SK-N-SH (cell line): ENCODE results near the gene JPH3. TPM values are rescaled to one million over a fixed set of nuclear protein-coding genes. Genes with fewer than 3 reads are reported as not detected.

Experiments used
- CTCF ChIA-PET: fragments of 300-600, 350-600 bp; formaldehyde crosslinking; extraction: SDS; loops from one replicate; lab custom pipeline; 2021; lab: Yijun Ruan, JAX
- POLR2A ChIA-PET: fragments of 350-600 bp; sonication (Branson Sonifier 250); formaldehyde crosslinking; extraction: SDS; loops from one replicate; lab custom pipeline; 2020; ENCODE audit warnings: antibody characterized with exemption, inconsistent platforms; lab: Yijun Ruan, JAX
- DNase-seq: peaks from one replicate; pipeline ENCODE4 v3.0.0; 2012
- H2AFZ ChIP-seq: fragments of 200-600 bp; sonication (generic); 2 replicates; pipeline ENCODE4 v1.8.1; 2016; ENCODE audit warnings: antibody characterized with exemption, mild to moderate bottlenecking, low read depth
- H3F3A ChIP-seq: fragments of 200-600 bp; sonication (generic); replicated peaks from 2 replicates; pipeline ENCODE3; 2016; ENCODE audit warnings: antibody characterized with exemption, mild to moderate bottlenecking; ENCODE audit not compliant: insufficient read depth
- H3K27ac ChIP-seq, 2 experiments: fragments of 200-500 bp in 1 of 2; fragments of 200-600 bp in 1 of 2; sonication (Bioruptor generic) in 1 of 2; sonication (generic), shearing (Covaris generic) in 1 of 2; 2 replicates each; pipeline versions ENCODE4 v1.5.1 to v1.6.1; 2014 to 2016; ENCODE audit warnings: low read depth in 2 of 2, inconsistent platforms in 1 of 2, low read length in 1 of 2, mild to moderate bottlenecking in 1 of 2, mixed read lengths in 1 of 2
- H3K27me3 ChIP-seq: fragments of 200-600 bp; sonication (generic), shearing (Covaris generic); 2 replicates; pipeline ENCODE4 v1.6.1; 2016; ENCODE audit warnings: mixed run types; ENCODE audit not compliant: insufficient read depth
- H3K36me3 ChIP-seq, 2 experiments: fragments of 200-500 bp in 1 of 2; fragments of 200-600 bp in 1 of 2; sonication (Bioruptor generic) in 1 of 2; sonication (generic) in 1 of 2; replicated peaks in 1 of 2; 2 replicates each; pipeline versions ENCODE3 to v1.5.1; 2014 to 2016; ENCODE audit warnings: low read length in 1 of 2, mild to moderate bottlenecking in 1 of 2; ENCODE audit not compliant: insufficient read depth in 2 of 2, control insufficient read depth in 1 of 2
- H3K4me1 ChIP-seq, 2 experiments: fragments of 200-500 bp in 1 of 2; fragments of 200-600 bp in 1 of 2; sonication (Bioruptor generic) in 1 of 2; sonication (generic), shearing (Covaris generic) in 1 of 2; 2 replicates each; pipeline versions ENCODE4 v1.5.1 to v1.6.1; 2014 to 2016; ENCODE audit warnings: low read depth in 1 of 2, low read length in 1 of 2, mixed run types in 1 of 2; ENCODE audit not compliant: insufficient read depth in 2 of 2, control insufficient read depth in 1 of 2
- H3K4me2 ChIP-seq: fragments of 200-600 bp; sonication (generic), shearing (Covaris generic); 2 replicates; pipeline ENCODE4 v1.6.1; 2017; ENCODE audit warnings: mixed run types
- H3K4me3 ChIP-seq, 2 experiments: fragments of 200-500 bp in 1 of 2; fragments of 200-600 bp in 1 of 2; sonication (Bioruptor generic) in 1 of 2; sonication (generic), shearing (Covaris generic) in 1 of 2; 2 replicates each; pipeline versions ENCODE4 v1.5.1 to v1.8.1; 2014 to 2016; ENCODE audit warnings: low read depth in 2 of 2, inconsistent platforms in 1 of 2, low read length in 1 of 2, mild to moderate bottlenecking in 1 of 2, mixed read lengths in 1 of 2, moderate library complexity in 1 of 2
- H3K79me2 ChIP-seq: fragments of 200-600 bp; sonication (generic); 2 replicates; pipeline ENCODE4 v1.8.1; 2017; ENCODE audit warnings: mild to moderate bottlenecking; ENCODE audit not compliant: insufficient read depth
- H3K9ac ChIP-seq: fragments of 200-600 bp; sonication (generic); 2 replicates; pipeline ENCODE4 v1.6.1; 2017; ENCODE audit warnings: mixed run types
- H3K9me2 ChIP-seq: fragments of 200-600 bp; sonication (generic); 2 replicates; pipeline ENCODE4 v1.6.1; 2017; ENCODE audit warnings: mixed run types
- H3K9me3 ChIP-seq: fragments of 200-600 bp; sonication (generic); 2 replicates; pipeline ENCODE4 v1.6.1; 2017; ENCODE audit warnings: mixed run types, mild to moderate bottlenecking, moderate library complexity
- H4K20me1 ChIP-seq: fragments of 200-600 bp; sonication (generic); 2 replicates; pipeline ENCODE4 v1.6.1; 2017; ENCODE audit warnings: mild to moderate bottlenecking, mixed run types; ENCODE audit not compliant: insufficient read depth
- CHD2 ChIP-seq: fragments of 150-350 bp; IDR thresholded peaks from 2 replicates; pipeline ENCODE4 v1.6.1; 2018; ENCODE audit warnings: low read length; ENCODE audit not compliant: partially characterized antibody
- EZH2phosphoT487 ChIP-seq: fragments of 200-600 bp; sonication (generic); IDR thresholded peaks from 2 replicates; pipeline ENCODE4 v1.6.1; 2017; ENCODE audit warnings: low read depth, mixed run types, mild to moderate bottlenecking, antibody characterized with exemption, moderate library complexity, borderline replicate concordance
- FOSL2 ChIP-seq: IDR thresholded peaks from 2 replicates; pipeline ENCODE4 v1.4.0; 2012; ENCODE audit warnings: low read depth, mild to moderate bottlenecking, moderate library complexity, borderline replicate concordance
- FOXJ3 ChIP-seq: sonication (generic); formaldehyde crosslinking; IDR thresholded peaks from 2 replicates; pipeline ENCODE4 v1.5.1; 2020; ENCODE audit warnings: mild to moderate bottlenecking, missing genetic modification reagents
- FOXM1 ChIP-seq: IDR thresholded peaks from 2 replicates; pipeline ENCODE4 v1.4.0; 2012; ENCODE audit warnings: low read depth, mild to moderate bottlenecking
- MEF2A ChIP-seq: IDR thresholded peaks from 2 replicates; pipeline ENCODE4 v1.4.0; 2012; ENCODE audit warnings: low read depth, borderline replicate concordance
- MXI1 ChIP-seq: IDR thresholded peaks from 2 replicates; pipeline ENCODE4 v1.6.1; 2012; ENCODE audit warnings: mild to moderate bottlenecking, low read depth, low read length, improper control_type of control experiment
- NFIC ChIP-seq: IDR thresholded peaks from 2 replicates; pipeline ENCODE4 v1.4.0; 2012; ENCODE audit warnings: borderline replicate concordance
- NRF1 ChIP-seq: IDR thresholded peaks from 2 replicates; pipeline ENCODE4 v1.6.1; 2012; ENCODE audit warnings: low read depth, mild to moderate bottlenecking, low read length
- POLR2AphosphoS5 ChIP-seq: IDR thresholded peaks from 2 replicates; pipeline ENCODE4 v1.6.1; 2012; ENCODE audit warnings: low read depth, low read length
- SIN3A ChIP-seq: IDR thresholded peaks from 2 replicates; pipeline ENCODE4 v1.6.1; 2012; ENCODE audit warnings: low read depth, mild to moderate bottlenecking, low read length, moderate library complexity, borderline replicate concordance
- TAF1 ChIP-seq: IDR thresholded peaks from 2 replicates; pipeline ENCODE4 v1.6.1; 2012; ENCODE audit warnings: low read depth, mild to moderate bottlenecking, low read length, moderate library complexity, borderline replicate concordance
- TCF12 ChIP-seq: IDR thresholded peaks from 2 replicates; pipeline ENCODE4 v1.4.0; 2012
- TEAD4 ChIP-seq: IDR thresholded peaks from 2 replicates; pipeline ENCODE4 v1.4.0; 2012; ENCODE audit warnings: mild to moderate bottlenecking, borderline replicate concordance; ENCODE audit not compliant: insufficient read depth
- YY1 ChIP-seq: IDR thresholded peaks from 2 replicates; pipeline ENCODE4 v1.4.0; 2012; ENCODE audit warnings: low read depth, mild to moderate bottlenecking
- WGBS: methylation state at CpG from one replicate; pipeline ENCODE4 v1.1.6; 2017; ENCODE audit warnings: low lambda C conversion rate; 5-methylcytosine and 5-hydroxymethylcytosine counted together
- polyA plus RNA-seq, 3 experiments: library from polyadenylated mRNA; depleted of rRNA; stranded (reverse); fragments of >200 nt; gene quantifications; 2 replicates each; pipeline ENCODE4 v1.2.3, GENCODE V29; 2012
- TF ChIP-seq, protein P1 (sequence below): IDR thresholded peaks from 2 replicates; pipeline ENCODE4 v1.4.0; 2012; ENCODE audit warnings: low read depth
- TF ChIP-seq, protein P2 (sequence below): IDR thresholded peaks from 2 replicates; pipeline ENCODE4; 2012
- TF ChIP-seq, protein P3 (sequence below): IDR thresholded peaks from 2 replicates; pipeline ENCODE4 v1.6.1; 2012; ENCODE audit warnings: mild to moderate bottlenecking, low read depth, low read length, moderate library complexity

Gene JPH3
- polyA plus RNA-seq, 1 of the 3 experiments (the other 2 are of a cell fraction), result 0.25 TPM

DNA sequence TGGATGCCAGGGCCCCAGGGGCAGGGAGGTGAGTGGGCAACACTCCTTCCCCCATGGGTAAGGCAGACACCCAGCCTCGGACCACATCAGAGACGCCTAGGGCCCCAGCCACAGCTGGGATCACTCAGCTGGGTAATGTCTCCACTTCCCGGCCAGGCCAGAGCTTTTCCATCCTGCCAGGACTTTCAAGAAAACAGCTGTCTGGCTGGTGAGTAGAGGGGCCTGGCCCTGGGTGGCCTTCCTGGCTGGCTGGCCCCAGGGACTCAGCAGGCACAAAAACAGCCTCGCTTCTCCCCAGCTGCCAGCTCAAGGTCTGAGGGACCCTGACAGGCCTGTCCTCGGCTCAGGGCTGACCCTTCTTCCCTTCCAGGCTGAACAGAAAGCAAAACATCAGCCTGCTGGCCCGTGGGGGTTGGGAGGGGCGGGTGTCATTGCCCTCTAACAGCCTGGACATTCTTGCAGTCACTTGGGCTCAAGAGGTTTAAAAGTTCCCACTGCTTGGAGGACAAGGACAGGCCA lies 45.3 kb upstream of the JPH3 start (continued):
- TF ChIP-seq TAF1 (no peak), TEAD4 (no peak), NRF1 (no peak), YY1 (no peak), POLR2AphosphoS5 (no peak), NFIC (no peak), CHD2 (peak; percentile 55)
- TF ChIP-seq, protein P1, sequence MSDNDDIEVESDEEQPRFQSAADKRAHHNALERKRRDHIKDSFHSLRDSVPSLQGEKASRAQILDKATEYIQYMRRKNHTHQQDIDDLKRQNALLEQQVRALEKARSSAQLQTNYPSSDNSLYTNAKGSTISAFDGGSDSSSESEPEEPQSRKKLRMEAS, result no peak

DNA sequence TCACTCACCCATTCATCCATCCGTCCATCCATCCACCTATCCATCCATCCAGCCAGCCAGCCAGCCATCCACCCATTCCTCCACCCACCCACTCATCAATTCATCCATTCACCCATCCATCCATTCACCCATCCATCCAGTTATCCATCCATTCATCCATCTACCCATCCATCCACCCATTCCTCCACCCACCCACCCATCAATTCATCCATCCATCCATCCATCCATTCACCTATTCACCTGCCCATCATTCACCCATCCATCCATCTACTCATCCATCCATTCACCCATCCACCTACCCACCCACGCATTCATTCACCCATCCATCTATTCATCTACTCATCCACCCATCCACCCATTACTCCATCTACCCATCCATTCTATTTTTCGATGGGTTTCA lies 43.6 kb upstream of the JPH3 start:
- CTCF ChIA-PET, result interaction anchor here (1.2 to 3.4 kb wide), 4 partner anchors 12 to 142 kb away, joined by 4 to 20 read pairs (median 11); no protein-coding TSS in a partner anchor

More for the DNA sequence above, 43.6 kb upstream of the JPH3 start:
- H3K4me2 ChIP-seq, result no peak overlapping the region
- H3K9me3 ChIP-seq, result no peaks in the 10 kb centered on the region
- H4K20me1 ChIP-seq, result no peaks in the 10 kb centered on the region
- H2AFZ ChIP-seq, result no peak overlapping the region
- POLR2A ChIA-PET, result no interaction called here
- no peaks in the 10 kb centered on the region for H3F3A ChIP-seq
- 49% methylated on average over 3 of the region's 3 CpGs for WGBS
- no peak overlapping the region for H3K27ac ChIP-seq
- H3K36me3 ChIP-seq, result no peaks in the 10 kb centered on the region
- no peak overlapping the region for H3K4me3 ChIP-seq
- no peaks in the 10 kb centered on the region for H3K27me3 ChIP-seq
- H3K9ac ChIP-seq, result no peak overlapping the region
- H3K79me2 ChIP-seq, result no peaks in the 10 kb centered on the region
- no peak for DNase-seq
- no peaks in the 10 kb centered on the region for H3K9me2 ChIP-seq
- TF ChIP-seq FOXJ3, result no peak
- no peak for TF ChIP-seq FOSL2
- TF ChIP-seq SIN3A, result no peak
- TF ChIP-seq, protein P2, sequence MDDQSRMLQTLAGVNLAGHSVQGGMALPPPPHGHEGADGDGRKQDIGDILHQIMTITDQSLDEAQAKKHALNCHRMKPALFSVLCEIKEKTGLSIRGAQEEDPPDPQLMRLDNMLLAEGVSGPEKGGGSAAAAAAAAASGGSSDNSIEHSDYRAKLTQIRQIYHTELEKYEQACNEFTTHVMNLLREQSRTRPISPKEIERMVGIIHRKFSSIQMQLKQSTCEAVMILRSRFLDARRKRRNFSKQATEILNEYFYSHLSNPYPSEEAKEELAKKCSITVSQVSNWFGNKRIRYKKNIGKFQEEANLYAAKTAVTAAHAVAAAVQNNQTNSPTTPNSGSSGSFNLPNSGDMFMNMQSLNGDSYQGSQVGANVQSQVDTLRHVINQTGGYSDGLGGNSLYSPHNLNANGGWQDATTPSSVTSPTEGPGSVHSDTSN, result no peak
- TF ChIP-seq NRF1, result no peak
- TF ChIP-seq MEF2A, result no peak
- no peak for TF ChIP-seq MXI1
- TF ChIP-seq FOXM1, result no peak
- no peak for TF ChIP-seq EZH2phosphoT487
- TF ChIP-seq TCF12, result no peak
- TF ChIP-seq, protein P3, sequence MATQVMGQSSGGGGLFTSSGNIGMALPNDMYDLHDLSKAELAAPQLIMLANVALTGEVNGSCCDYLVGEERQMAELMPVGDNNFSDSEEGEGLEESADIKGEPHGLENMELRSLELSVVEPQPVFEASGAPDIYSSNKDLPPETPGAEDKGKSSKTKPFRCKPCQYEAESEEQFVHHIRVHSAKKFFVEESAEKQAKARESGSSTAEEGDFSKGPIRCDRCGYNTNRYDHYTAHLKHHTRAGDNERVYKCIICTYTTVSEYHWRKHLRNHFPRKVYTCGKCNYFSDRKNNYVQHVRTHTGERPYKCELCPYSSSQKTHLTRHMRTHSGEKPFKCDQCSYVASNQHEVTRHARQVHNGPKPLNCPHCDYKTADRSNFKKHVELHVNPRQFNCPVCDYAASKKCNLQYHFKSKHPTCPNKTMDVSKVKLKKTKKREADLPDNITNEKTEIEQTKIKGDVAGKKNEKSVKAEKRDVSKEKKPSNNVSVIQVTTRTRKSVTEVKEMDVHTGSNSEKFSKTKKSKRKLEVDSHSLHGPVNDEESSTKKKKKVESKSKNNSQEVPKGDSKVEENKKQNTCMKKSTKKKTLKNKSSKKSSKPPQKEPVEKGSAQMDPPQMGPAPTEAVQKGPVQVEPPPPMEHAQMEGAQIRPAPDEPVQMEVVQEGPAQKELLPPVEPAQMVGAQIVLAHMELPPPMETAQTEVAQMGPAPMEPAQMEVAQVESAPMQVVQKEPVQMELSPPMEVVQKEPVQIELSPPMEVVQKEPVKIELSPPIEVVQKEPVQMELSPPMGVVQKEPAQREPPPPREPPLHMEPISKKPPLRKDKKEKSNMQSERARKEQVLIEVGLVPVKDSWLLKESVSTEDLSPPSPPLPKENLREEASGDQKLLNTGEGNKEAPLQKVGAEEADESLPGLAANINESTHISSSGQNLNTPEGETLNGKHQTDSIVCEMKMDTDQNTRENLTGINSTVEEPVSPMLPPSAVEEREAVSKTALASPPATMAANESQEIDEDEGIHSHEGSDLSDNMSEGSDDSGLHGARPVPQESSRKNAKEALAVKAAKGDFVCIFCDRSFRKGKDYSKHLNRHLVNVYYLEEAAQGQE, result no peak
- TF ChIP-seq, all 33 proteins: peak for 0
- H3K4me1 ChIP-seq, result peaks cover 0 to 17% of the 10 kb centered on the region in 2 experiments; a peak in 1 of 4 replicates
